T-helper 1 cell treated with Interleukin-12 subunit alpha and Interleukin-12 subunit beta and Interleukin-4 antibody, amounts not matched to agents 30 ng/mL and 1 ng/mL, for 36 hours (primary cell): ENCODE results near the gene CYB5R2. TPM values are rescaled to one million over a fixed set of nuclear protein-coding genes. Genes with fewer than 3 reads are reported as not detected.

Source experiments
- intact Hi-C: fragments of 100-400 bp; cut with micrococcal nuclease; formaldehyde crosslinking; loops from one replicate; pipeline ENCODE4 v1.15.1; 2024
- total RNA-seq: library from RNA; stranded (reverse); gene quantifications from 2 replicates; pipeline ENCODE4 v1.2.3, GENCODE V29; 2022

Gene CYB5R2
- total RNA-seq, 1 donor from 2014 or later = 1.4 TPM

DNA sequence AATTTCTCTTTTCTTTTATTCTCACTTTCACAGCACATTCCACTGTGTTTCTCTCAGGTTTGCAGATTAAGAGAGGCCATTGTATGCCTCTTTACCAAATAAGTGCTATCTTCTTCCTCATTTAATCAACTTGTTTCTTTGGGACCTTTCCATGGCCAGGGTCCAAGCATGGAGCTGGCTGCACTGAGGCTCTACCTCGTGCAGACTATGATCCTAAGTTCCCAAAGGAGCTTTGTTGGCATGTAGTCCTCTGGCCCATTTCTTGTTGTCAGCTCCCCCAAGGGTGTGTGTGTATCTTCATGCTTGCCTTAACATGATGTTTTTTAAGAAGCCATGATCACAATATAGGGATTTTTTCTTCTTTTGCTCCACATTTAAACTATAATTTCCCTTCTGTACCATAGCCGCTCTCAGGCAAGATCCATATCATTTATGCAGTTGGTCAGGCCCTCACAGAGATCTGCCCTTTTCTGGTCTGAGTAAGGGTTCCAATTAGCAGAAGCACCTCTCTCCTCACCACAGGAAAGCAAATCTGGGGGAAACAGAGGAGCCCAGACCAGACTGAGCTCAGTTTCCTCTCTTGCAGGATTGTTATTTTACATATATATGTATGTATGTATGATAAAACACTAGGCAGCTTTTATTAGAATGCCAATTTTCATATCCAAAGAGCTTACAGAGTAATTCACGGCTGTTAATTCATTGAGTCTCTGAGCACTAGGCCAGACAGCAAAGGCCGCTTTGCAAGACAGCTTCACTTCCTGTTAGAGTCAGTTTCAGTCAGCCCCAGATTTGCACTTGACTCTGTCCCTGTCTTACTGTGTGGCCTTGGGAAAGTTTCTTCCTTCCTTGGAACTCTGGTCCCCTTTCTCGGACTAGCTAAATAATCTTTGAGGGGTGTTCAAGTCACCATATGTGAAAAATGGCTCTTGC lies 34.3 kb downstream of the CYB5R2 start:
- intact Hi-C loops = no loop called here

DNA sequence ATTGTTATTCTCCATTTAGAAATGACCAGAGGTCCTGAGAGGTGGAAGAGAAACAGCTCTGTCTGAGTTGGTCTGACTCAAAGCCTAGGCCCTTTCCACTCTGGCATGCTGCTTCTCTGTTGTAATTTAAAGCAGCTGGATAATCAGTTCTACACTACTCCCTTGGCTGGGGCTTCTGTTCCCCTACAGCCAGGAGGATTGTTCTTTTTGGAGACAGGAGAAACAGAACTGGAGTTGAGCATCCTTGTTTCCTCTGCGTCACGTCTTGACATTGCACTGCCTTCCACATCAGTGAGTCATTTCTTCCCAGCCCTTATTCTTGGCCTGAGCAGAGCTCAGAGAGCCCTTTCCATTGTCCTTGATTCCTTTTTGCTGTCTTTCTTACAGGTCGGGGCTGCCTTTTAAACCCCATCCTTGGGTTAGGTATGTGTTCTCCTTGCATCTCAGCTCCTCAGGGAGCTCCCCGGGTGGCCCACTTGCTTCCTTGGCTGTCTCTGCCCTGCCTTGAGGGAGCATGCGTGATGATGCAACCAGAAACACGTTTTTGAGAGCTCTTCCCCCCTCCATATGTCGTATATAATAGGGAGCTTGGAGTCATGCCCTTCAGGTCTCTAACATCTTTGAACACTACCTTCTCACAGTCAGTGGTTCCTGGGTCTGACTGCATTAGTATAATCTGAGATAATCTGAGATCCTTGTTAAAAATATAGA lies 35.7 kb downstream of the CYB5R2 start:
- intact Hi-C loops = no loop called here

DNA sequence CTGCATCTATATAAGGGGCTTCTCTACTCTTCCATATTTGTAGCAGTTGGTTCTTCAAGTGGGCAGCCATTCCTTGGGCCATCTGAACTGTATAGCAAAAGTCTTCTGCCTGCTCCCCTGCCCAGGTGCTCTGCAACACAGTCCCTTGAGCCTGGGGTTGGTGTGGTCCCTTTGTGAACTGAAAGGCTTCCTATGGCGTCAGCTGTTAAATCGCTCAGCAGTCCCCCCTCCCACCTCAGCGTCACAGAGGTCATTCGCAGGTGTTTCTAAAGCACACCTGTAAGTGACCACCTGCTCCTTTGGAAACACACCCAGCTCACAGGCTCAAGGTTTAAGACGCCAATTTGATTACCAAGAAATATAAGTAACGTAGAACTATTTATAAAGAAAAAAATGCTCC lies 37.0 kb downstream of the CYB5R2 start:
- intact Hi-C loops = no loop called here

DNA sequence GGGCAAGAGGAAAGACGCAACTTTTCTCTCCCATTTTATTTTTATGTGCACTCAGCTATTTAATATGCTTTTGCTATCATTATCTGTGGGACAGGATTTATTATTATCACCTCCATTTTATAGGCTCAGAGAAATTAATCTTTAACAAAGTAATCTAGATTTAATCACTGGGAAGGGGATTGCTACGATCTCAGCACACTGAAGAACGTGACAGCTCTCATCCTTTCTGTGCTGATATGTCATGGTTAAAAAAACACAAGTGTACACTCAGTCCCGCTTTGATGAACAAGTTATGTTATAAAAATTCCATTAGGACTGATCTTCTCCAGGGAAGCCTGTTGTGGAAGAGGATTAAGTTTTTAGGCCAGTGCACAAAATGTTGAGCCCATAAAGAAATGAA lies 37.6 kb downstream of the CYB5R2 start:
- intact Hi-C loops = no loop called here

DNA sequence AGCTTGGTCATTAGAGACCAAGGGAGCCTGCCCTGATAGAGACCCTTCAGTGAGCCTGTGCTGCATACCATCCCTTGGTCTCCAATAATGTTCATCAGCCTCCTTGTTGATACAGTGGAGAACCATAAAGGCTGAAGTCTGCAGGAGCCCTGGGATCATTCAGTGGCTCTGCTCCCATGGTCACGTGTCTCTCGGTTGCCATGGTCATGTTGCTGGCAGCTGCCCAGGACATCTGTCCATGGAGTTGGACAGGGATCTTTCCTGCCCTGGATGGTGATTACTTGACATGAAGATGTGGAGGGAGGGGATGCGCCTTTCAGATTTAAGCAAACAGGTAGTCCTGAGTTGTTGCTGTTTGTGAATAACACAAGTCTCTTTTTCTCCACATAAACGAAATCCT lies 38.2 kb downstream of the CYB5R2 start:
- intact Hi-C loops = no loop called here

DNA sequence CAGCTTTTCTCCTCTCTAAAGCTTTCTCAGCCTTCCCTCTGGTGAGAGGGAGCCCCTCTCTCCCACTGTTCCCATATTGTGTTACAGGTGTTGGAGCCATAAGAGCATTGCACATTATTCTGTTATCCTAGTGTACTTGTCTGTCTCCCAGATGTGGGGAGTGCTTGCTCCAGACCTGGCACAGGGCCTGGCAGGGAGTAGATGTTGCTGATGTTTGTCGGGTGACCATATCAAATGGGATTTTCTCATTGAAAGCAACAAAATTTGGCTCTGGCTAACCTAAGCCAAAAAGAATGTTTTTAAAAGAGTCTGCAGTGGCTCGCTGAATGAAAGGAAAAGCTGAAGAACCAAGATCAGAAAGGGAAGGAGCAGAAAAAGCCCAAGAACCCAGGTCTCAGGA lies 41.1 kb downstream of the CYB5R2 start:
- intact Hi-C loops = no loop called here

DNA sequence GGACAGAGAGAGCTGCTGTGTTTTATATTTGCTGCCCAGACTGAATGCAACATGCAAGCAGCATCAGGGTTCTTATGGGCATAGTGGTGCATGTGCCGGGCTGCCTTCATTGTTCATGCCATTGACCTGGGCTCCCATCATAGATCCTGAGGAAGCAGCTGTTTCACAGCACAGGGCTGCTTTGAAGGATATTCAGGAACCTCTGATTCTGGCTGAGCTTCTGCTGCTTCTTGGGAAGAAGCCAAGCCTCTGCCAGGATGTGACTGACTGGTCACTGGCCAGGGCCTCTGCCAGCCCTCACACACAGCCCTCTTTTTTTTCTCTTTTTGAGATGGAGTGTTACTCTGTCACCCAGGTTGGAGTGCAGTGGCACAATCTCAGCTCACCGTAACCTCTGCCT lies 43.3 kb downstream of the CYB5R2 start:
- intact Hi-C loops = no loop called here

DNA sequence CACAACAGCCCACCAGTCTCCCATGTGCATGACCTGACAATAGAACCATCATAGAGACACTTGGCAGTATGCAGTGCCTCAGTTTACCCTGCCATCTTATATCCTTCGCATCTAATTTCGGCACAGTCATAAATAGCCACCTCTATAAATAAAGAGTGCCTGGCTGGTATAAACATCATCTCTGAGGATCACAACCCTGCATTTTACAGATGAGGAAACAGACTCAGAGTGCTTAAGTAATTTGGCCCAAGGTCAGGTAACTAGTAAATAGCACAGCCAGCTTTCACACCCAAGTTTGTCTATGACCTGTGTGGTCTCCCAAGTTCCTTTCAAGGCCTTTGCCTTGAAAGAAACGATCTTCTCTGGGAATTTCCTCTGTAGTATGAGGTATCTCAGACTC lies 44.6 kb downstream of the CYB5R2 start:
- intact Hi-C loops = no loop called here

DNA sequence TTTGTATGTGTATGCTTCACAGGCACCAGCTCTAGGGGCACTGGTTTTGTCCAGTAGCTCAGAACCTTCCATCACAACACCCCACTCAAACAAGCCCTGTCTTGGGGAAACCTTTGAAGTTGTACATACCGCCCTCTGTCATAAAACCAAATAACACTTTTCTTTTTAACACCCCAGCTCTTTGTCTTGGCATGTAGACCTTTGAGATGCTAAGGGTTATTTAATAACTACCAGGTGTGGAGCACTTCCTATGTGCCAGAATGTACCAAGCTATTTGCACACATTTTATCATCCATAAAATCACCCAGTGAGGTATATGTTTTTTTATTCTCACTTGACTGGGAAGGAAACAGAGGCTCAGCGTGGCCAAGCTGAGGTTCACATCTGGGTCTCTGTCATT lies 50.6 kb downstream of the CYB5R2 start:
- intact Hi-C loops = no loop called here

DNA sequence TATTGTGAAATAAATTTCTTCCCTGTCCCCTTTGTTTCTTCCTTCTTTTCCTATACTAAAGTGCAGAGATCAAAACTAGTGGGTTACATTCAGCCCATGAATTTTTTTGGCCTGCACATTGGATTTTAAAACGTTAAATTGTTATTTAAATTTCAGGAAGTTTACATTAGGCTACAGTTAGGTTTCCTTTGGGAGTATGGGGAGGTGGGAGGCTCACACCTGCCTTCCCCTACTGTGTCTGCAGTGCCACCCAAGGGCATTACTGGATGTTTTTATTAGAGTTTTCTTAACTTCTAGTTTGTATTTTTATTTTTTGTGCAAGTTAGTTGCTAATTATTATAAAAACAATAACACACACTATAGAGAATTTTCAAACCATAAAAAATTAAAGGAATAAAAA lies 51.7 kb downstream of the CYB5R2 start:
- intact Hi-C loops = no loop called here

DNA sequence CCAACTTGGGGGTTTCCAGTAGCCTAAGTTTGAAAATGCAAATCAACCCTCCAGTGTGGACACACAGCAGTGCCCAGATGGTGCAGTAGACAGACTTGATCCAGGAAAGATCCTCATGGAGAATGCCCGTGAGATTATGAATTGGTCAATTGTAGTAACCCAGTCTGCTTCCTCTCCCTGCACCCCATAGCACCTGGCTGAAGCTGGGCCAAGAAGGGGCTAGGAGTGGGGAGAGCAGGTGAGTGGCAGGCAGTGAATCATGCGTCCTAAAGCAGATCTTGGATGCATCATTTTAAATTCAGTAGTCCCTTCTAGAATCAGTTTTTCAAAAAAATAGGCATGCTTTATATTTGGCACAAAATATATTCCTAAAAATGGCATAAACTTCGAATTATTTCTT lies 52.2 kb downstream of the CYB5R2 start:
- intact Hi-C loops = no loop called here

DNA sequence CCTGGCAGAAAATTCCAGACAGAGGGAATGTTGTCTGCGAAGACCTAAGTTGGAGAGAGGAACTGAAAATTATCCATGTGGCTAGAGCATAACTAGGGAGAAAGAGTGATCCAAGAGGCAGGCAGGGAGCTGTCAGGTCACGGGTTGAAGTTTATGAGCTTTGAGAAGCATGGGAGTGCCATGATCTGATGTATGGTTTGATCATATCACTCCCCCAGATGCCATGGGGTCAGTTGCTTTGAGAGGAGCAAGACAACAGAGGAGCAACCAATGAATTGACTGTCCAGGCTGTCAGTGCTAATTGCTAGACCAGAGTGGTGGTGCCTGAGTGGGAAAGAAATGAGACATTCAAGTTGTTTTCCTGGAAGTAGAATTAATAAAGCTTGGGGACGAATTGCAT lies 54.0 kb downstream of the CYB5R2 start:
- intact Hi-C loops = no loop called here

DNA sequence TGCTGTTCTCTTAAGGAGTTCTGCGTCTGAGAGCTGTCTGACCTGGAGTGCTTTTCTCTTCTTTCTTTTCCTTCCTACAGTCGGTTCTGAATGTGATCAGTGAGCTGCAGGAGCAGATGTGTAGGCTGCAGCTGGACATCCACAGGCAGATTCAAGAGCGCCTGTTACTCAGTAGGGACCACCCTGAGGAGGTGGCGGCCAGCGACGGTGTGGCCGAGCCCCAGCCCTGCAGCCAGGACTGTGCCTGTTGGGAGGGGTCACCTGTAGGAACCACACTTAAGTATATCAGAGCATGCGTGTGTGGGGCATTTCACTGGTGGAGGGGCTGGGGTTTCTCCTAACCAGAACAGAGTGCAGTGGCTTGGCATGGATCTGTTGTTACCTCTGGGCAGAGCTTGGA lies 56.3 kb downstream of the CYB5R2 start:
- intact Hi-C loops = no loop called here

Other genes starting within 250 kb of the CYB5R2 start
- not detected in 2 replicates for gene OLFML1, start 188.0 kb downstream of the CYB5R2 start, total RNA-seq
- 5.4 and 5.8 TPM in 2 replicates for gene PPFIBP2, start 159.5 kb downstream of the CYB5R2 start, total RNA-seq
- not detected in 2 replicates for gene OVCH2, start 33.0 kb upstream of the CYB5R2 start, total RNA-seq
- gene OR5P2, start 123.4 kb upstream of the CYB5R2 start, total RNA-seq = not detected in 2 replicates
- gene OR5P3, start 157.3 kb upstream of the CYB5R2 start, total RNA-seq = not detected in 2 replicates